ENCODE measurements around the gene LTF. TPM values are rescaled to one million over a fixed set of nuclear protein-coding genes. Genes with fewer than 3 reads are reported as not detected.

Gene LTF
- total and polyA plus RNA-seq, 10 of the 15 experiments (the other 5 are each of a cell fraction or from before 2014, with no cell fraction given), result 0.03 to 0.31 TPM; not detected in 8

- no peak for TF ChIP-seq PKNOX1 (IDR thresholded peaks at IDR 0.05)
- TF ChIP-seq IRF5 (IDR thresholded peaks at IDR 0.05; ENCODE audit: borderline replicate concordance), result no peak
- TF ChIP-seq MYC (IDR thresholded peaks at IDR 0.05; ENCODE audit: insufficient read depth, insufficient read length, insufficient replicate concordance, low read length, severe bottlenecking), result no peak
- no peak for TF ChIP-seq SUPT20H (IDR thresholded peaks at IDR 0.05; ENCODE audit: borderline replicate concordance, control insufficient read depth, low read depth, low read length)
- TF ChIP-seq MLLT1 (IDR thresholded peaks at IDR 0.05), result no peak
- TF ChIP-seq SREBF2 (IDR thresholded peaks at IDR 0.05; ENCODE audit: low read length), result no peak
- TF ChIP-seq POU2F2 (IDR thresholded peaks at IDR 0.05; ENCODE audit: borderline replicate concordance, low read depth, low read length), result no peak
- no peak for TF ChIP-seq SMARCA5 (IDR thresholded peaks at IDR 0.05)
These were observed 46.7 kb downstream of the LTF start (continued) for GRCh38 chr3:46417841-46418611.

All from GM12878 (cell line).